Ammon's horn (tissue), 1 donor: ENCODE data around the gene TMEM126B.
A peak's percentile ranks its signal among the peaks of the same experiment; 100 is the strongest.
"Not testable (repeated sequence)": the region's sequence is repeated elsewhere in the genome, so short reads cannot be mapped to it uniquely, and the experiment has no call there.

ENCODE experiments used
- DNase-seq: peaks from one replicate; pipeline ENCODE4 v3.0.0-alpha.2; 2016; ENCODE audit warnings: low spot score

The TMEM126B gene

DNA sequence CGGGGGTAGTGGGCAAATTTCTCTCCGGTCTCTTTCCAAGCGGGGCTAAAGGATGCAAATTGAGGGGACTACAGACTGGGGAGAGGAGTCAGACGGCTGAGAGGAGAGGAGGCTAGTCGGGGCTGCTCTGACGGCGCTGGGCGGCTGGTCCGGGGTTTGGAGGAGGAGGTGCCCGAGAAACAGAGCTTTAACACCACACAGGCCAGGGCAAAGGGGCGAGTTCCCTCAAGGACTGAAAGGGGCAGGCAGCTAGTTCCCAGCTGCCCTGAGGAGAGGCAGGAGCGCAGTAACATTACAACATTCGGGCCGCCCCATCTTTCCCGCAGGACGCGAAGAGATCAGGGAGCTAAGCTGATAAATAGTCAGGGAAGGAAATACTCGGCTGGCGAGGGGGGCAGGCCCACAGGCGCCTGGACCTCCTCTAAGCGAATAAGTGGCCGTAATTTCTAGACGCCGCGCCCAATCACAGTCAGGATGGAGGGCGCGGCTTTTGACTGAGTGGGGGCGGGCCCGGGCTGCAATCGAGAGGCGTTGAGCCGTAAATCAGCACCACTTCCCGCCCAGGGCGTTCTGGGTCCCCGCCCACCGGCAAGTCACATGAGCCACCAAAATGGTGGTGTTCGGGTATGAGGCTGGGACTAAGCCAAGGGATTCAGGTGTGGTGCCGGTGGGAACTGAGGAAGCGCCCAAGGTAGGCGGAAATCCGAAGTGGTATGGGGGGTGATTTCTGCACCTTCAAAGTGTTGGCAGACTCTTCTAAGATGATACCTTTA is at the start of gene TMEM126B:
Gene TMEM126B, plus strand, starts transcription at position 596 of the 773 bp plus-strand sequence. Its CDS starts 15 bp downstream, at position 611.
- DNase-seq, result peak; percentile 99

DNA sequence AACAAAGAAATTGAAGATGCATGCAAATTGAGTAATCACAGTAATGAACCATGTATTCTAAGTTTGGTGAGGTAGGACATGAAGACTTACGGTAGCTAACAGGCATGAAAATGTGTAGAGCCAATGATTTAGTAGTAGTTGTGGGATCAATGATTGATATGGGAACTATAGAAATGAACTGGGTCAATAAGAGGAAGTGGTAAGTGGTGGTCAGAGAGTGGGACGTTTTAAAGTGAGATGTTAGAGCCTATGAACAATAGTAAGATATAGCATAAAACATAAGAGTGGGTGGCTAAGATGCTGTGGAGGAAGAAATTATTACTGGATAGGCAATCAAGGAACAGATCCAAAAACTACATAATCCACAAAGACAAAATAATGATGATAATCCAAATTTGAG is 46.3 kb upstream of the TMEM126B start:
- DNase-seq, result no peak

DNA sequence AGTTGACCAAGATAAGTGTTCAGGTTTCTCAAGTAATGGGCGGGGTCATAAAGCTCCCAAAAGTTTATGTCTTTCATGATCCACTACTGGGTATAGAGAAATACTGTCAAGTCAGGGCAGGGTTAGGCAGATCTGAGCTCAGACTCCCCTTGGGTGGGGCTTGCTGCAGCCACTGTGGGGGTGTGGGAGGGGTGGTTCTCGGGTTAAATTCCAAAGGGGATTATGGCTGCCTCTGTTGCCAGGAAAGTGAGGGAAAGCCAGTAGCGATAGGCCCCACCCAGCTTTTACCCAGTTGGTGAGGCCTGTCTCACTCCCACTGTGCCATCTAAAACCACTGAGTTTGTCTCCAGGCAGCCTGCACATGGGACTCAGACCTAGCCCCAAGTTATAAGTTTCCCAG is 39.0 kb upstream of the TMEM126B start:
- DNase-seq, result no peak

DNA sequence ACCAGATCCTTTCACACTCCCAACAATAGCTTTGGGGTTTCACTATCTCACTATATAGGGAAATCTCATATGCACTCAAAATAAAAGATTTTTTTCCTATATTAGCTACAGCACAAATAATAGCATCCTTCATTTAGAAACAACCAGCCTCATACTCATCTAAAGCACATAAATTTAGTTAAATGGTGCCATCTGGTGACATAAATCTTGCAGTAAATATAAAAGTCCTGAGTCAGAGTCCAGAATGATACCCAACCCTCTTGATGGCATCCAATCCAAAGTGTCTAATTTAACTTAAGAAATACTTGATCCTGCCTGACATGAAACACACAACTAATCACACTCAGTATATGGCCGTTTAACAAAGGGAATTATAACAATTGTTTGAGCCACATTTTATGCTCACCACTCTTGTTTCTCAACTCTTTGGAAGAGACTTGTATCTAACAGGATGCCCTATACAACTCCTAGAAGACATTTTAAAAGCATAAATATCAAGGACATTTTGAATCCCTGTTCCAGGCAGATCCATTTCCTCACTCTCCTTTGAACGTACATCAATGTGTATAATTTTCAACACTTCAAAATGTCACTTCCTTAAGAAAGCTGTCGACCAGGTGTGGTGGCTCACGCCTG is 37.4 kb upstream of the TMEM126B start:
- DNase-seq, result peak; percentile 24

DNA sequence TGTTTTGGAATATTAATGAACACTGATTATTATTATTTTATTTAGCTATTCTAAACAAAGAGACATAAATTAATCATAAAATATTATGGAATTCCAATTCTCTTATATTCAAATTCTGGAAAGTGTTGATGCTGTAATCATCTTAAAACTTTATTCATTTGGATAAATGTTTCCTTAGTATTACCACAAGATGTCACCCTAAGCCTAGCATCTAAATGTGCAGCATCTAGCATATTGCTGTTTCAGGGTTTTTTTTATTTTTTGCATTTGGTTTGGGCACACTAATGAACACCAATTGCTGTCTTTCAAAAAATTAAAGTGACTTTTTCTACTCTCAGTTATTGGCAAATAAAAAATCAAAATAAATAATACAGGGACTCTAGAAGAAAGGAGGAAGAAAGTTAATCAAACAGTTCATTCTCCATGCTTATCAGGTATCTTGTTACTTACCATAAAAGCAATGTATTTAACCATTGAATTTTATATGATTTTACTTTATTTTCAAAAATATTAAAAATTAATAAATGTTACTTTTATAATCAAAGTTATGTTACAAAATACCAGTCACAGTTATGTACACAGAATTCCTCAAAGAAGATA is 33.0 kb upstream of the TMEM126B start:
- peak; percentile 58 for DNase-seq

DNA sequence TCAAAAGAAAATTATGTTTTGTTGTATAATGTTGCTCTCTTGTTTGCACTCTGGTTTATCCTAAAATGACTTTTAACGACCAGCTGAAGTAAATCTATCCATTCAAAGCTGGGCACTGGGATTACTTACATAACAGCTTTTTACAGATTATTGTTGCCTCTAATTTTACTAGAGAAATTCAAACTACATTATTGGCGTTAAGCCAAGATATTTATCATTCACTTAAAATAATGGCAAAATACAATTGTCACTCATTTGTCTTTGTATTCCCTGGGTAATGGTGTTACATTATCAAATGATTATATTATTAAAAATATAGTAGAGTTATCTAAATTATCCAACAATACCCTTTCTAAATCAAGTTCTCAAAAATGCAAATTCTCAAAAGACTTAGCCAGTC is 31.5 kb upstream of the TMEM126B start:
- no peak for DNase-seq

DNA sequence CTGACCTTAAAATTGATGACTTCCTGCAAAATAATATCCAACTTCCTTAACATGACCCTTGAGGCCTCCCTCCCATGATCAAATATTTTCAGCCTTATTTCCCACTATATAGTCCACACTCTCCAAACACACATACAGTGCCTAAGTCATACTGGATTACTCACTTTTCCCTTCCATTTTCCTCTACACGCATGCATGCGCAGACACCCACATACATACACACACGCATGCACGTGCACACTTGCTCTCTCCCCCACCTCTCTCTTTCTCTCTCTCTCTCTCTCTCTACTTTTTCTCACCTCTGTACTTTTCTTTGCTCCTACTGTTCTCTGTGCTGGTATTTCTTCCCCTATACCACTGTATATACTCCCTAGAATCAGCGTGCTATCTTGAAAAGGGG is 29.3 kb upstream of the TMEM126B start:
- DNase-seq, result no peak

DNA sequence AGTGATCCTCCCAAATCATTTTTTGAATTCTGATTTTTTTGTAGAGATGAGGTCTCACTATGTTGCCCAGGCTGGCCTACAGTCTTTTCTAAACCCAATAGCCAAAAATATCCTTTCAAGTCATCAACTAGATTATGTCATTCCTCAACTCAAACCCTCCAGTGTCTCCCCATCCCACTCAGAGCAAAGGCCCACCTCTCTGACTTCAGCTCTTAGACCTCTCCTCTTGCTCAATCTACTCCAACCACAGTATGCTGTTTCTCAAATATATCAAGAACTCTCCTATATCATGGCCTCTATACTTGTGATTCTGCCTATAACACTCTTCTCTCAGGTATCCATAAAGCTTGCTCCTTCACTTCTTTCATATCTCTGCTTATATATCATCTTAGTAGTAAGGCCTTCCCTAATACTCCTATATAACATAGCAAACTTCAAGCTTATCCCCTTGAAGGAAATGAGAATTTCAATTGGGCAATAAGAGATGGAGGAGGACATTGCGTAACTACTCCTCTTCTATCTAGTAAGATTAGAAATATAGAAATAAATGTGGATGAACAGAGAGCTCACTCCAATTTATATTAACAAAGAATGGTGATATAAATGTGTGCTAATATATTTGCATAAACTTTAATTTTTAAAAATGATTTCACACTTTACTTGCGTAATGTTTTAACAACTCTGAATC is 25.7 kb upstream of the TMEM126B start:
- DNase-seq, result no peak

DNA sequence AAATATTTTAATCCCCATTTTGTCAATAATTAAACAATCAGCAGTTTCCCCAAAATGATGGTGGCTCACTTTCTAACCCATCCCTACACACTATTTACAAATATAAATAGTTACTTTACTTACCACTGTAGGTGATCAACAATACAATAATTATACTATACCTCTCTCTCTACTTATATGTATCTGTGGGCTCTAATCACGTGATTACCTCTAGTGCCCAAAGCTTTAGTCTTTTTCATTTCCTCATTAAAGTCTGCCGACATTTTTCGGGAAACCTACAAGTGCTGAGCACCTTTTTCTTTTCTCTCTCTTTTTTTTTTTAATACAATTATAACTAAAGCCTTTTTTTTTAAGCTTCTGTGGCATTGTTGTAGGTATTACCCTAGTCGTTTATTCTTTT is 25.2 kb upstream of the TMEM126B start:
- DNase-seq, result no peak

DNA sequence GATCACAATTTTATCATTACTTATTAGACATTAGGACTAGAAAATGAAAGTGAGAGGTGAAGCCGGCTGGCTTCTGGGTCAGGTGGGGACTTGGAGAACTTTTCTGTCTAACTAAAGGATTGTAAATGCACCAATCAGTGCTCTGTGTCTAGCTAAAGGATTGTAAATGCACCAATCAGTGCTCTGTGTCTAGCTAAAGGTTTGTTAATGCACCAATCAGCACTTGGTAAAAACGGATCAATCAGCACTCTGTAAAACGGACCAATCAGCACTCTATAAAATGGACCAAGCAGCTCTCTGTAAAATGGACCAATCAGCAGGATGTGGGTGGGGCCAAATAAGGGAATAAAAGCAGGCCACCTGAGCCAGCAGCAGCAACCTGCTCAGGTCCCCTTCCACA is 22.2 kb upstream of the TMEM126B start:
- DNase-seq, result not testable (repeated sequence)

DNA sequence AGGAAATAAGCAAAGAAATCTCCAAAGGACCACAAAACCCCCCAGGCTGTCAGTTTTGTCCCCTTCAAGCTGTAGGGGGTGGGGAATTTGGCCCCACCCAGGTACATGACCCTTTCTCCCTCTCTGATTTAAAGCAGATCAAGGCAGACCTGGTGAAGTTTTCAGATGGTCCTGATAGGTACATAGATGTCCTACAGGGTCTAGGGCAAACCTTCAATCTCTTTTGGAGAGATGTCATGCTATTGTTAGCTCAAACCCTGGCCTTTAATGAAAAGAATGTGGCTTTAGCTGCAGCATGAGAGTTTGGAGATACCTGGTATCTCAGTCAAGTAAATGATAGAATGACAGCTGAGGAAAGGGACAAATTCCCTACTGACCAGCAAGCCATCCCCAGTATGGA is 19.8 kb upstream of the TMEM126B start:
- DNase-seq, result not testable (repeated sequence)

DNA sequence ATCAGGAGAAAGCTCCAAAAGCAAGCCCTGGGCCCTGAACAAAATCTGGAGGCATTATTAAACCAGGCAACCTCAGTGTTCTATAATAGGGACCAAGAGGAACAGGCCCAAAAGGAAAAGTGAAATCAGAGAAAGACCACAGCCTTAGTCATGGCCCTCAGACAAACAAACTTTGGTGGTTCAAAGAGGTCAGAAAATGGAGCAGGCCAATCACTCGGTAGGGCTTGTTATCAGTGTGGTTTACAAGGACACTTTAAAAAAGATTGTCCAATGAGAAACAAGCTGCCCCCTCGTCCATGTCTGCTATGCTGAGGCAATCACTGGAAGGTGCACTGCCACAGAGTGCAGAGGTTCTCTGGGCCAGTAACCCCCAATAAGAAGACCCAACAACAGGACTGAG is 19.1 kb upstream of the TMEM126B start:
- not testable (repeated sequence) for DNase-seq

DNA sequence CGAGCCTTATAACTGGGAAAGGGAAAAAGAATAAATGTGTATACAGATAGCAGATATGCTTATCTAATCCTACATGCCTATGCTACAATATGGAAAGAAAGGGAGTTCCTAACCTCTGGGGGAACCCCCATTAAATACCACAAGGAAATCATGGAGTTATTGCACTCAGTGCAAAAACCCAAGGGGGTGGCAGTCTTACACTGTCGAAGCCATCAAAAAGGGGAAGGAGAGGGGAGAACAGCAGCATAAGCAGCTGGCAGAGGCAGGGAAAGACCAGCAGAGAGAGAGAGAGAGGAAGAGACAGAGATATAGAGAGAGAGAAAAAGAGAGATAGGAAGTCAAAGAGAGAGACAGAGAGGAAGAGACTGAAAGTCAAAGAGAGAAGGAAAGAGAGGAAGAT is 16.8 kb upstream of the TMEM126B start:
- not testable (repeated sequence) for DNase-seq

DNA sequence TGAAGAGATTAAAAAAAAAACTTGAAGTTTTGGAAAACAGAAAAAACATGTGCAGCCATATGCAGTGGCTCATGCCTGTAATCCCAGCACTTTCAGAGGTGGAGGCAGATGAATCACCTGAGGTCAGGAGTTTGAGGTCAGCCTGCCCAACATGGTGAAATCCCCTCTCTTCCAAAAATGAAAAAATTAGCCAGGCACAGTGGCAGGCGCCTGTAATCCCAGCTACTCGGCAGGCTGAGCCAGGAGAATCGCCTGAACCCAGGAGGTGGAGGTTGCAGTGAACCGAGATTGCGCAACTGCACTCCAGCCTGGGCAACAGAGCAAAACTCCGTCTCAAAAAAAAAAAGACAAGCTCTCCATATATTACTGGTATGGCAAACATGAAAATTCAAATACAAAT is 8.9 kb upstream of the TMEM126B start:
- DNase-seq, result no peak

DNA sequence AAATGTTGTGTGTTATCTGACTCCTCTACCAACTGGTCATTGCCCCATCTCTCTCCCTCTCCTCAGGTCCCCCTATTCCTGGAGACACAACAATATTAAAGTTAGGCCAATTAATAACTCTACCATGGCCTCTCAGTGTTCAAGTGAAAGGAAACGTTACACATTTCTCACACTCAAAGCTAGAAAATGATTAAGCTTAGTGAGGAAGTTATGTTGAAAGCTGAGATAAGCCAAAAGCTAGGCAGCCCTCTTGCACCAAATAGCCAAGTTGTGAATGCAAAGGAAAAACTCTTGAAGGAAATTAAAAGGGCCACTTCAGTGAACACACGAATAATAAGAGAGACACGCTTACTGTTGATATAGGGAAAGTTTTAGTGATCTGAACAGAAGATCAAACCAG is 8.1 kb upstream of the TMEM126B start:
- DNase-seq, result no peak

DNA sequence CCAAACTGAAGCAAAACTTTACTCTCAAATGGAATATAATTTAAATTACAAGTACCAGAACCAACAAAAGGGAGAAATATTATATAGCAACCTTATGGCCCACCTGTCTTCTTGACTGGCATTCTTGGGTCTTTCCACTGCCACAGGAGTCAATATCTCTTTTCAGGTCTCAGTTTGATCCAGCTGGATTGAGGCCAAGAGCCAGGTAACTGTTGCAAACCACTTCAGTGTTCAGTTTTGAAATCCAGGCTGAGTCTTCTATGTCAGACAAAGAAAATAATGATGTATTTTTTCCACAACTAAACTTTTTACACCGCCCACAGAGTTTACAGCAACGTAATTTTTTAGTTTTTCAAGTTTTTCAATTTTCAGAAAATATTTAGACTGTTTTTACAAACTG is 1.9 kb upstream of the TMEM126B start:
- no peak for DNase-seq

DNA sequence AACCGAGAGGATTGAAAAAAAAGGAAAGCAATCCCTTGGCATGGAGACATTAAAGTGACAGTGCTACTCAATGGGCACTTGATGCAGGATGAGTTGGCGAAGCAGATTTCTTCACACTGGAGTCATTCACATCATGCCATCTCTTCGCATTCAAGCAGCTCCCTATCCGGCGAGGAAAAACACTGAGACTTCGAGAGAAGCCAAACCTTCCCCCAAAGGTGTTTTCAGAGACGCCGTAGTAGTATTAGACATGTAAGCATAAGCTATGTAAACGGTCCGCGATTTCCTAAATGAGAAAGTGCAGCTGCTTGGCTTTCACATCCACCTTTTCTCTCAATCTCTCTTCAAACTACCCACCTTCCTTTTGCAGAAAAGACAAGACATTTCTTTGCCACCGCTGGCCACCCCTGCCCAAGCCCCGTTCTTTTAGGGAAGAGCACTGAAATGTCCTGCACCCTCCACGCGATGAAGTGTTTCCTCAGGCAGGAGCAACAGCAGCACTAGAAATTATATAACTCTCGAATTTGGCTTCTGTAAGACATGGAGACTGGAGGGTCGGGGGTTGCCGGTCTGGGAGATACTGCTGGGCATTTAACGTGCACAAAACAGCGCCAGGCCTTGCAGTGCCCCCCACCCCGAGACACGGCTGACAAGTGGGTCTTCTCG is 928 bp upstream of the TMEM126B start, which contains the start of gene DLG2:
Gene DLG2, minus strand, starts transcription at position 13 of the 666 bp plus-strand sequence.
- DNase-seq, result peak; percentile 67

DNA sequence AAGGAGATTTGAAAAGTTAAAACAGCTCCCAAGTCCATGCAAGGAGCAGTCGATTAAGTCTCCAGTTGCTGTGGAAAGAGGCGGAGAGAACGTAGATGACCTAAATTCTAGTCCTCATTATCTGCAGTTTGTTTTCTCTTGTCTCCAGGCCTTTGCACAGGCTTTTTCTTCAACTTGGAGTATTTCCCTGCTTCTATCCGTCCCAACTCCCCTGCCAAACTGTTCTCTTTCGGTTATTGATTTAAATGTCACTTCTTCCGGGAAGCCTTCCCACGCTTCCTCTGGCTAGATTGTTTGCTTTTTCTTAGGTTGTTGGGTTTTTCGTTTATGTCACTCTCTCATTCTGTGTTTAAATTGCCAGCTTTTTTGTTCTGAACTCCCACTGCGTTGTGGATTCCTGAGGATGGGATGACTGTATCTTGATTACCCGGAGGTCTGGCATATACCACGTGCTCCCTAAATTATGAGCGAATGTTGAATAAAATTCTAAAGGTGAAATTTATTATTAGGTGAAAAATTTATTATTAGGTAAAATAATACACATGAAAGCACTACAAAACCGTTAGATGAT is 463 bp downstream of the TMEM126B start:
- DNase-seq, result no peak

DNA sequence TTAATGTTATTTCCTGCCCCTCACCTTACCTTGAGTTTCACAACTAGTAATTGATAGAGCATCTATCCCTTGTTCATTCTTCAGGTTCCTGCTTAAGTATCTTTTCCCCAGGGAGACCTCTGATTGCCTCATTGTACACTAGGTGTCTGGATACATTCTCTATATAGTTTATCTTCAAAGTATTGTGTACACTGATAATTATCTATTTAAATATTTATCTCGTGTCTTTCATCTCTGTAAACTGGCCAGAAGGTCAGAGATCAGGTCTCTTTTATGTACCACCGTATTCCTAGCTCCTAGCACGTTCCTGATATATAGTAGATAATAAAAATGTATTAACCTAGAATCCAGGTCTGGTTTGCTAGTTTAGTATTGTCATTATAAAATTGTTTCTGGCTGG is 6.4 kb downstream of the TMEM126B start:
- no peak for DNase-seq

DNA sequence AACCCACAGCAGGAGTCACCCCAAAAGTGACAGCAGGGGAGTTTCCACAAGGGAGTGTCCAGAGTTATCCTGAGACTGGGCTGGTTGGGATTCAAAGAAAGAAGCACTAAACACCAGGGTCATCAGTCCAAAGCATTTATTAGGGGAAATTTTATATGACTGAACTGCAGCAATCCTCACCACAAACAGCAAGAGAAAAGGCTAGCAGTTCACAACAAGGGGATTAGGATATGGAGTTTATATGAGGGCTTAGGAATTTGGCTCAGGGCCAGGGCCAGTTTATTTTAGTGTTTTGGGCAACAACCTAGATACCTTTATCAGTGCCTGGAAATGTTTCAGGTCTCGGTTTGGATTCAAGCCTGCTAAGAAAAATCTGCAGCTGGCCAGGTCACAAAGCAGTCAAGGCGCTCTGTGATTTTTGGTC is 14.8 kb downstream of the TMEM126B start:
- DNase-seq, result no peak

DNA sequence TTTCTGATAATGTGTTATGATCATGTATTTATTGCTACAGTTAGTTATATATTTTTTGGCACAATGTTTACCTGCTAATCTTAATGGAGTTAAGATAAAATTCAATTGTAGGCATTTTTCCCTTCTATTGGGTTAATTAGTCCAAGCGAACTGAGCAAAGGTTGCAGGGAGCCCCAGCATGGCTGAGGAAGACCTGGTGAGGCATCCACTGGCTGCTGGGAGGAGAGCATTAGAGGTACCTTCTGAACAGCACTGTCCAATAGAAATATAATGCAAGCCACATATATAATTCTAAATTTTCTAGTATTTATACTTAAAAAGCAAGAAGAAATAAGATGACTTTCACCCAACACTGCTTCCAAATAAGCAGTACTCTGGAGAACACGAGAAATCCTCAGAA is 18.7 kb downstream of the TMEM126B start:
- no peak for DNase-seq
